Neural cell (in vitro differentiated cells): ENCODE data around the gene RAB3IL1. TPM values are rescaled to one million over a fixed set of nuclear protein-coding genes. Genes with fewer than 3 reads are reported as not detected.

Experiments
- H2AFZ ChIP-seq: fragments of 200-600, 300-800 bp; sonication (generic), shearing (Covaris generic); 2 replicates; pipeline ENCODE4 v1.6.0; 2014; ENCODE audit warnings: low read depth, mild to moderate bottlenecking, antibody characterized with exemption, low read length, moderate library complexity
- H3F3A ChIP-seq: fragments of 200-600 bp; shearing (Covaris generic); 2 replicates; pipeline ENCODE4 v1.6.1; 2016; ENCODE audit warnings: mild to moderate bottlenecking, moderate library complexity, mixed read lengths, antibody characterized with exemption, low read length; ENCODE audit not compliant: insufficient read depth, poor library complexity, severe bottlenecking
- H3K27ac ChIP-seq: fragments of 200-600, 300-800 bp; sonication (generic), shearing (Covaris generic); 2 replicates; pipeline ENCODE4 v1.5.1; 2014; ENCODE audit warnings: mild to moderate bottlenecking, low read length, moderate library complexity
- H3K27me3 ChIP-seq: fragments of 300-800, 200-600 bp; sonication (generic), shearing (Covaris generic); 2 replicates; pipeline ENCODE4 v1.6.0; 2014; ENCODE audit warnings: mild to moderate bottlenecking, low read depth, low read length, moderate library complexity; ENCODE audit not compliant: insufficient read depth
- H3K36me3 ChIP-seq: fragments of 300-800, 200-600 bp; sonication (generic), shearing (Covaris generic); 2 replicates; pipeline ENCODE4 v1.5.1; 2014; ENCODE audit warnings: mild to moderate bottlenecking, antibody characterized with exemption, low read length, moderate library complexity; ENCODE audit not compliant: insufficient read depth
- H3K4me2 ChIP-seq: fragments of 300-800, 200-600 bp; sonication (generic), shearing (Covaris generic); 2 replicates; pipeline ENCODE4 v1.6.0; 2014; ENCODE audit warnings: mild to moderate bottlenecking, low read length
- H3K4me3 ChIP-seq: fragments of 300-800, 200-600 bp; sonication (generic), shearing (Covaris generic); 2 replicates; pipeline ENCODE4 v1.5.1; 2014; ENCODE audit warnings: mild to moderate bottlenecking, low read length, moderate library complexity
- H3K79me2 ChIP-seq: fragments of 200-600 bp; shearing (Covaris generic); replicated peaks from 2 replicates; pipeline ENCODE4 v1.6.0; 2014; ENCODE audit warnings: mild to moderate bottlenecking, low read length, moderate library complexity; ENCODE audit not compliant: insufficient read depth
- H3K9ac ChIP-seq: fragments of 300-800, 200-600 bp; sonication (generic), shearing (Covaris generic); 2 replicates; pipeline ENCODE4 v1.6.1; 2016; ENCODE audit warnings: mild to moderate bottlenecking, low read length, mixed read lengths
- H3K9me2 ChIP-seq: fragments of 200-600 bp; shearing (Covaris generic); 2 replicates; pipeline ENCODE4 v1.6.1; 2016; ENCODE audit warnings: mild to moderate bottlenecking, low read length, mixed read lengths; ENCODE audit not compliant: insufficient read depth
- H3K9me3 ChIP-seq: fragments of 200-600, 300-800 bp; sonication (generic), shearing (Covaris generic); 2 replicates; pipeline ENCODE4 v1.6.1; 2016; ENCODE audit warnings: mild to moderate bottlenecking, mixed run types, low read length, moderate library complexity, mixed read lengths
- H4K20me1 ChIP-seq: fragments of 200-600 bp; shearing (Covaris generic); 2 replicates; pipeline ENCODE4 v1.6.1; 2016; ENCODE audit warnings: mild to moderate bottlenecking, mixed run types; ENCODE audit not compliant: insufficient read depth
- CTCF ChIP-seq: fragments of 450-650 bp; IDR thresholded peaks from 2 replicates; pipeline ENCODE4 v1.5.1; 2014; ENCODE audit warnings: antibody characterized with exemption, mild to moderate bottlenecking, moderate library complexity; ENCODE audit not compliant: poor library complexity, severe bottlenecking
- EP300 ChIP-seq: fragments of 450-650 bp; conservative IDR thresholded peaks from 2 replicates; pipeline ENCODE4 v1.6.1; 2014; ENCODE audit warnings: antibody characterized with exemption, mild to moderate bottlenecking, moderate library complexity; ENCODE audit not compliant: poor library complexity, severe bottlenecking
- EZH2 ChIP-seq: fragments of 200-600, 300-800 bp; shearing (Covaris generic), sonication (generic); IDR thresholded peaks from 2 replicates; pipeline ENCODE4 v1.6.1; 2014; ENCODE audit warnings: antibody characterized with exemption, low read length, borderline replicate concordance, mild to moderate bottlenecking; ENCODE audit not compliant: insufficient read depth, poor library complexity, severe bottlenecking
- MXI1 ChIP-seq: fragments of 450-650 bp; conservative IDR thresholded peaks from 2 replicates; pipeline ENCODE4 v1.6.1; 2014; ENCODE audit warnings: antibody characterized with exemption, mild to moderate bottlenecking; ENCODE audit not compliant: poor library complexity, severe bottlenecking
- POLR2AphosphoS5 ChIP-seq: IDR thresholded peaks from 2 replicates; pipeline ENCODE4 v1.6.1; 2012
- RAD21 ChIP-seq: fragments of 450-650 bp; conservative IDR thresholded peaks from 2 replicates; pipeline ENCODE4 v1.6.1; 2014; ENCODE audit warnings: antibody characterized with exemption, mild to moderate bottlenecking, moderate library complexity
- SMC3 ChIP-seq: fragments of 450-650 bp; conservative IDR thresholded peaks from 2 replicates; pipeline ENCODE4 v1.6.1; 2014; ENCODE audit warnings: antibody characterized with exemption, mild to moderate bottlenecking, moderate library complexity; ENCODE audit not compliant: poor library complexity
- TAF1 ChIP-seq: IDR thresholded peaks from 2 replicates; pipeline ENCODE4 v1.6.1; 2012; ENCODE audit warnings: low read depth
- polyA plus RNA-seq: library from polyadenylated mRNA; depleted of rRNA; stranded (reverse); fragments of >200 nt; gene quantifications from 2 replicates; pipeline ENCODE4 v1.2.3, GENCODE V29; 2014
- TF ChIP-seq, protein P1 (sequence below): IDR thresholded peaks from 2 replicates; pipeline ENCODE4 v1.6.1; 2012; ENCODE audit warnings: borderline replicate concordance

RAB3IL1 gene
- polyA plus RNA-seq, 1 donor from 2014 or later: 1.6 TPM

- H3K4me3 ChIP-seq: no peak overlapping the region
- no peaks in the 10 kb centered on the region for H3K9me3 ChIP-seq
- TF ChIP-seq CTCF (no peak), EP300 (no peak), SMC3 (no peak), POLR2AphosphoS5 (no peak), MXI1 (no peak), EZH2 (no peak), RAD21 (no peak), TAF1 (no peak)
- TF ChIP-seq, protein P1, sequence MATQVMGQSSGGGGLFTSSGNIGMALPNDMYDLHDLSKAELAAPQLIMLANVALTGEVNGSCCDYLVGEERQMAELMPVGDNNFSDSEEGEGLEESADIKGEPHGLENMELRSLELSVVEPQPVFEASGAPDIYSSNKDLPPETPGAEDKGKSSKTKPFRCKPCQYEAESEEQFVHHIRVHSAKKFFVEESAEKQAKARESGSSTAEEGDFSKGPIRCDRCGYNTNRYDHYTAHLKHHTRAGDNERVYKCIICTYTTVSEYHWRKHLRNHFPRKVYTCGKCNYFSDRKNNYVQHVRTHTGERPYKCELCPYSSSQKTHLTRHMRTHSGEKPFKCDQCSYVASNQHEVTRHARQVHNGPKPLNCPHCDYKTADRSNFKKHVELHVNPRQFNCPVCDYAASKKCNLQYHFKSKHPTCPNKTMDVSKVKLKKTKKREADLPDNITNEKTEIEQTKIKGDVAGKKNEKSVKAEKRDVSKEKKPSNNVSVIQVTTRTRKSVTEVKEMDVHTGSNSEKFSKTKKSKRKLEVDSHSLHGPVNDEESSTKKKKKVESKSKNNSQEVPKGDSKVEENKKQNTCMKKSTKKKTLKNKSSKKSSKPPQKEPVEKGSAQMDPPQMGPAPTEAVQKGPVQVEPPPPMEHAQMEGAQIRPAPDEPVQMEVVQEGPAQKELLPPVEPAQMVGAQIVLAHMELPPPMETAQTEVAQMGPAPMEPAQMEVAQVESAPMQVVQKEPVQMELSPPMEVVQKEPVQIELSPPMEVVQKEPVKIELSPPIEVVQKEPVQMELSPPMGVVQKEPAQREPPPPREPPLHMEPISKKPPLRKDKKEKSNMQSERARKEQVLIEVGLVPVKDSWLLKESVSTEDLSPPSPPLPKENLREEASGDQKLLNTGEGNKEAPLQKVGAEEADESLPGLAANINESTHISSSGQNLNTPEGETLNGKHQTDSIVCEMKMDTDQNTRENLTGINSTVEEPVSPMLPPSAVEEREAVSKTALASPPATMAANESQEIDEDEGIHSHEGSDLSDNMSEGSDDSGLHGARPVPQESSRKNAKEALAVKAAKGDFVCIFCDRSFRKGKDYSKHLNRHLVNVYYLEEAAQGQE: no peak
- H3K9ac ChIP-seq: no peak overlapping the region
- no peaks in the 10 kb centered on the region for H3K79me2 ChIP-seq
- no peaks in the 10 kb centered on the region for H3K27me3 ChIP-seq
- H4K20me1 ChIP-seq: no peaks in the 10 kb centered on the region
- no peaks in the 10 kb centered on the region for H3K36me3 ChIP-seq
- H2AFZ ChIP-seq: no peak overlapping the region
- no peak overlapping the region for H3K27ac ChIP-seq
- H3F3A ChIP-seq: no peaks in the 10 kb centered on the region
- no peaks in the 10 kb centered on the region for H3K9me2 ChIP-seq
- H3K4me2 ChIP-seq: no peak overlapping the region
These were observed 12.8 kb downstream of the RAB3IL1 start for GRCh38 chr11:61904539-61905048.

DNA sequence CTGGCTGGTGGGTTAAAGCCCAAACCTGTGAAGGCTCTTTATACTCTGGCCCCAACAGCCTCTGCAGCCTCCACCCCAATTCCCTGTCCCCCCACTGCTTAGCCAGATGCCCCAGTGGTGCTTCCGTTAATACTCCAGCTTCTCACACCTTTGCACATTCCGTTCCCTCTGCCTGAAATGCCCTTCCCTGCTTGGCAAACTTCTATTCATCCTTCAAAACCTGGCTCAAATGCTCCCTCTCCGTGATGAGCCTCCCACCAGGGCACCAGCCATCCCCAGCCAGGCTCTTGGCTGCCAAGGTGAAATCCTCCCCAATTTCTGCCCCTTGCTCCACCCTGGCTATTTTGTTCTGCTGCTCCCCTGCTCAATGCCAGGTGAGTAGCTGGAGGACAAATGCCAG is 13.5 kb downstream of the RAB3IL1 start:
- Histone ChIP-seq H3K27ac (no peak overlapping the region), H3K9ac (no peak overlapping the region), H3K27me3 (no peaks in the 10 kb centered on the region), H4K20me1 (no peaks in the 10 kb centered on the region), H3F3A (peaks cover 5% of the 10 kb centered on the region), H3K4me2 (no peak overlapping the region), H3K9me2 (no peaks in the 10 kb centered on the region), H3K36me3 (no peaks in the 10 kb centered on the region), H3K79me2 (no peaks in the 10 kb centered on the region), H3K4me3 (no peak overlapping the region), H2AFZ (no peak overlapping the region), H3K9me3 (no peaks in the 10 kb centered on the region)
- TF ChIP-seq POLR2AphosphoS5 (no peak), CTCF (no peak), SMC3 (no peak), EP300 (no peak), RAD21 (no peak), EZH2 (no peak), TAF1 (no peak), MXI1 (no peak)
- TF ChIP-seq, protein P1: no peak
